ENCODE measurements around the gene KCNK3.

The KCNK3 gene

GRCh38 chr2:26709323-26710110 is 17.0 kb downstream of the KCNK3 start:
- H3K9ac ChIP-seq (ENCODE audit: low read length in 5 of 5) = no peak overlapping the region
- no peak overlapping the region for H3K4me3 ChIP-seq (ENCODE audit: low read depth in 1 of 5, low read length in 5 of 5)
- no peaks in the 10 kb centered on the region for H3K9me3 ChIP-seq (ENCODE audit: control insufficient read depth in 5 of 5, low read length in 5 of 5)
- H3K36me3 ChIP-seq (ENCODE audit: control insufficient read depth in 5 of 5, insufficient read depth in 5 of 5, low read length in 5 of 5) = no peaks in the 10 kb centered on the region
- H3K27ac ChIP-seq (ENCODE audit: low read depth, low read length) = no peak overlapping the region
- H3K27me3 ChIP-seq (ENCODE audit: control insufficient read depth in 5 of 5, insufficient read depth in 4 of 5, low read length in 5 of 5) = peaks cover 0 to 11% (median 6%) of the 10 kb centered on the region in 5 donors
- peaks cover 0 to 12% (median 0%) of the 10 kb centered on the region in 5 donors for H3K4me1 ChIP-seq (ENCODE audit: control insufficient read depth in 5 of 5, insufficient read depth in 5 of 5, low read length in 5 of 5)

DNA sequence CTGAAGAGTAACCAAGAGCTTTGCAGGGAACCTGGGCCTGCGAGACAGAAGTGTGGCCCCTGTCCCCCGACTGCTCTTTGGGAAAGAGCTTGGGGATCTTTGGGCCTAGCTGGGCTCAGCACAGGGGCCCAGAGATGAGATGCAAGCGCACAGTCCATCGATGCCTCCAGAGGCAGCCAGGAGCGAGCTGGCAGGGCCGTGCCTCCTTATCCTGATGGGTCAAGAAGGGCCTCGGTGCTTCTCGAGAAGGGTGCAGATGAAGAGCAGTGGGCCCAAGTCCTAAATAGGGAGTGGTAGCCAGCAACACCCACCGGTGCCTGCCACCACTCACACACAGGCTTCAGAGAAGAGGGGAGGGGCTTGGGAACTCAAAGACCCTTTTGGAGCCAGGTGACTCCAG is 17.6 kb downstream of the KCNK3 start:
- H3K27ac ChIP-seq (ENCODE audit: low read depth, low read length) = no peak overlapping the region
- H3K9ac ChIP-seq (ENCODE audit: low read length in 5 of 5) = no peak overlapping the region
- H3K4me1 ChIP-seq (ENCODE audit: control insufficient read depth in 5 of 5, insufficient read depth in 5 of 5, low read length in 5 of 5) = peaks cover 0 to 12% (median 0%) of the 10 kb centered on the region in 5 donors
- H3K36me3 ChIP-seq (ENCODE audit: control insufficient read depth in 5 of 5, insufficient read depth in 5 of 5, low read length in 5 of 5) = no peaks in the 10 kb centered on the region
- no peaks in the 10 kb centered on the region for H3K9me3 ChIP-seq (ENCODE audit: control insufficient read depth in 5 of 5, low read length in 5 of 5)
- H3K27me3 ChIP-seq (ENCODE audit: control insufficient read depth in 5 of 5, insufficient read depth in 4 of 5, low read length in 5 of 5) = peaks cover 0 to 11% (median 6%) of the 10 kb centered on the region in 5 donors
- H3K4me3 ChIP-seq (ENCODE audit: low read depth in 1 of 5, low read length in 5 of 5) = no peak overlapping the region

- H3K9me3 ChIP-seq (ENCODE audit: control insufficient read depth in 5 of 5, low read length in 5 of 5) = no peaks in the 10 kb centered on the region
- H3K9ac ChIP-seq (ENCODE audit: low read length in 5 of 5) = no peak overlapping the region
- H3K27ac ChIP-seq (ENCODE audit: low read depth, low read length) = no peak overlapping the region
- no peaks in the 10 kb centered on the region for H3K36me3 ChIP-seq (ENCODE audit: control insufficient read depth in 5 of 5, insufficient read depth in 5 of 5, low read length in 5 of 5)
- peaks cover 0 to 12% (median 0%) of the 10 kb centered on the region in 5 donors for H3K4me1 ChIP-seq (ENCODE audit: control insufficient read depth in 5 of 5, insufficient read depth in 5 of 5, low read length in 5 of 5)
- H3K4me3 ChIP-seq (ENCODE audit: low read depth in 1 of 5, low read length in 5 of 5) = no peak overlapping the region
- H3K27me3 ChIP-seq (ENCODE audit: control insufficient read depth in 5 of 5, insufficient read depth in 4 of 5, low read length in 5 of 5) = peaks cover 0 to 11% (median 4%) of the 10 kb centered on the region in 5 donors
Observed at GRCh38 chr2:26710743-26711456, 18.4 kb downstream of the KCNK3 start.

GRCh38 chr2:26711457-26712161 is 19.1 kb downstream of the KCNK3 start:
- no peaks in the 10 kb centered on the region for H3K36me3 ChIP-seq (ENCODE audit: control insufficient read depth in 5 of 5, insufficient read depth in 5 of 5, low read length in 5 of 5)
- H3K4me1 ChIP-seq (ENCODE audit: control insufficient read depth in 5 of 5, insufficient read depth in 5 of 5, low read length in 5 of 5) = peaks cover 0 to 11% (median 0%) of the 10 kb centered on the region in 5 donors
- no peak overlapping the region for H3K9ac ChIP-seq (ENCODE audit: low read length in 5 of 5)
- no peaks in the 10 kb centered on the region for H3K9me3 ChIP-seq (ENCODE audit: control insufficient read depth in 5 of 5, low read length in 5 of 5)
- H3K4me3 ChIP-seq (ENCODE audit: low read depth in 1 of 5, low read length in 5 of 5) = no peak overlapping the region
- no peak overlapping the region for H3K27ac ChIP-seq (ENCODE audit: low read depth, low read length)
- H3K27me3 ChIP-seq (ENCODE audit: control insufficient read depth in 5 of 5, insufficient read depth in 4 of 5, low read length in 5 of 5) = peaks cover 0 to 7% (median 0%) of the 10 kb centered on the region in 5 donors

DNA sequence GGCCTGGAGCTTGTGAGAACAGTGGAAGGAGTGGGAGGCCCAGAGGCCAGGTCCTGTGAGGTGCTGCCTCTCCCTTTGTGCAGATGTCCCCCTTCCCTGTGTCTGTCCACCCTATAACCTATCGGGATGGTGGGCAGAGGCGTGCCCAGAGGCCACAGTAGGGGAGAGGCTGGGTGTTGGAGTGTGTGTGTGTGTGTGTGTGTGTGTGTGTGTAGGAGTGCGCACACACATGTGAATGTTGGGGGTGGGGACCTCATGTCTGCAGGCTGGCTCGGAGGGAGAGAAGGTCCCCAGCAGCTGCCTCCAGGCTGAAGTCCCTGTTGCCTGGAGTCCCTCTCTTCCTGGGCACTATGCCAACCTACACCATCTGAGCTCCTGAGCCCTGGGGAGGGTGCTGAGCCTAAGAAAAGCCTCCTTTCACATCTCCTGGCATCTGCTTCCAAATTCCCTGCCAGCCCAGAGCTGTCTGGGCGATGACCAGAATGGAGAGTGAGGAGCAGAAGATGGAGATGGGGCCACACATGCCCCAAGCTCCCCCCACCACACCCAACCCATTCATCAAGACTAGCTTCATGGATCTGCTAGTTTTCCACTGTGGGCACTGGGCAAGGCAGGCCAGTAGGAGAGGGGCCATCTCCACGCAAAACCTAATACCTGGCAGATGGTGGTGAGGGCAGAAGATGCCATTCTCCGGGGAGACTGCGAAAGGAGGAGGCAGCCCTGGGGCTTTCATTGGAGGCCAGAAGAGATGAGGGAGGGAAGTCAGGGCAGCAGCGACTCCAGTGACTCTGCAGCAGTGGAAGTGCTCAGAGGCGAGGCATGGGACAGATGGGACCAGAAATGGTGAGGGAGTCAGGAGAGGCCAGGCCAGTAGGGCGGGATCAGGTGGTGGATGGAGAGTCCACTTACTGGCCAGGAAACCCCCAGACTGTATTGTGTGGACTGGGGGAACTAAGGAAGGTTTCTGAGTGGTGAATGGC is 20.3 kb downstream of the KCNK3 start:
- H3K36me3 ChIP-seq (ENCODE audit: control insufficient read depth in 5 of 5, insufficient read depth in 5 of 5, low read length in 5 of 5) = no peaks in the 10 kb centered on the region
- no peak overlapping the region for H3K9ac ChIP-seq (ENCODE audit: low read length in 5 of 5)
- H3K4me1 ChIP-seq (ENCODE audit: control insufficient read depth in 5 of 5, insufficient read depth in 5 of 5, low read length in 5 of 5) = no peaks in the 10 kb centered on the region
- H3K9me3 ChIP-seq (ENCODE audit: control insufficient read depth in 5 of 5, low read length in 5 of 5) = no peaks in the 10 kb centered on the region
- H3K4me3 ChIP-seq (ENCODE audit: low read depth in 1 of 5, low read length in 5 of 5) = no peak overlapping the region
- H3K27me3 ChIP-seq (ENCODE audit: control insufficient read depth in 5 of 5, insufficient read depth in 4 of 5, low read length in 5 of 5) = no peaks in the 10 kb centered on the region
- H3K27ac ChIP-seq (ENCODE audit: low read depth, low read length) = no peak overlapping the region

GRCh38 chr2:26715528-26716270 is 23.2 kb downstream of the KCNK3 start:
- H3K9me3 ChIP-seq (ENCODE audit: control insufficient read depth in 5 of 5, low read length in 5 of 5) = no peaks in the 10 kb centered on the region
- H3K9ac ChIP-seq (ENCODE audit: low read length in 5 of 5) = no peak overlapping the region
- no peaks in the 10 kb centered on the region for H3K36me3 ChIP-seq (ENCODE audit: control insufficient read depth in 5 of 5, insufficient read depth in 5 of 5, low read length in 5 of 5)
- peaks cover 0 to 12% (median 10%) of the 10 kb centered on the region in 5 donors for H3K4me1 ChIP-seq (ENCODE audit: control insufficient read depth in 5 of 5, insufficient read depth in 5 of 5, low read length in 5 of 5)
- no peaks in the 10 kb centered on the region for H3K27me3 ChIP-seq (ENCODE audit: control insufficient read depth in 5 of 5, insufficient read depth in 4 of 5, low read length in 5 of 5)
- H3K27ac ChIP-seq (ENCODE audit: low read depth, low read length) = no peak overlapping the region
- H3K4me3 ChIP-seq (ENCODE audit: low read depth in 1 of 5, low read length in 5 of 5) = no peak overlapping the region

- Histone ChIP-seq H3K9me3 (ENCODE audit: control insufficient read depth in 5 of 5, low read length in 5 of 5) (no peaks in the 10 kb centered on the region), H3K27me3 (ENCODE audit: control insufficient read depth in 5 of 5, insufficient read depth in 4 of 5, low read length in 5 of 5) (no peaks in the 10 kb centered on the region), H3K36me3 (ENCODE audit: control insufficient read depth in 5 of 5, insufficient read depth in 5 of 5, low read length in 5 of 5) (no peaks in the 10 kb centered on the region), H3K9ac (ENCODE audit: low read length in 5 of 5) (no peak overlapping the region), H3K4me1 (ENCODE audit: control insufficient read depth in 5 of 5, insufficient read depth in 5 of 5, low read length in 5 of 5) (peaks cover 2 to 18% (median 16%) of the 10 kb centered on the region in 5 donors), H3K4me3 (ENCODE audit: low read depth in 1 of 5, low read length in 5 of 5) (no peak overlapping the region), H3K27ac (ENCODE audit: low read depth, low read length) (no peak overlapping the region)
Observed at GRCh38 chr2:26716340-26716739, 23.8 kb downstream of the KCNK3 start.

DNA sequence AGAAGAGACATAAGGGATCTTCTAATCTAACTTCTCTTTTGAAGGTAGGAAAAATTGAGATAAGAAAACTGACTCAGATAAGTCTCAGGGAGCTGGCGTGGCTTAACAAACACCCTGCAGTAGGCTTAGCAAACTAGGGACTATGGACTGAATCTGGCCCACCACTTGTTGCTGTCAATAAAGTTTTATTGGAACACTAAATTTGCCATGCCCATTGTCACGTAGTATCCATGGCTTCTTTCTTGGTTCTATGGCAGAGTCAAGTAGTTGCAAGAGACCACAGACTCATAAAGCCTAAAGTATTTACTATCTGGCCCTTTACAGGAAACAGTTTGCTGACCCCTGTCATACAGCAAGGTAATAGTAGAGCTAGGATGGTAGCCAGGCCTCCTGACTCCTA is 24.2 kb downstream of the KCNK3 start:
- Histone ChIP-seq H3K4me1 (ENCODE audit: control insufficient read depth in 5 of 5, insufficient read depth in 5 of 5, low read length in 5 of 5) (peaks cover 3 to 22% (median 21%) of the 10 kb centered on the region in 5 donors), H3K9ac (ENCODE audit: low read length in 5 of 5) (no peak overlapping the region), H3K27me3 (ENCODE audit: control insufficient read depth in 5 of 5, insufficient read depth in 4 of 5, low read length in 5 of 5) (no peaks in the 10 kb centered on the region), H3K9me3 (ENCODE audit: control insufficient read depth in 5 of 5, low read length in 5 of 5) (no peaks in the 10 kb centered on the region), H3K4me3 (ENCODE audit: low read depth in 1 of 5, low read length in 5 of 5) (no peak overlapping the region), H3K36me3 (ENCODE audit: control insufficient read depth in 5 of 5, insufficient read depth in 5 of 5, low read length in 5 of 5) (no peaks in the 10 kb centered on the region), H3K27ac (ENCODE audit: low read depth, low read length) (no peak overlapping the region)

- H3K4me3 ChIP-seq (ENCODE audit: low read depth in 1 of 5, low read length in 5 of 5) = no peak overlapping the region
- no peaks in the 10 kb centered on the region for H3K9me3 ChIP-seq (ENCODE audit: control insufficient read depth in 5 of 5, low read length in 5 of 5)
- peaks cover 3 to 28% (median 24%) of the 10 kb centered on the region in 5 donors for H3K4me1 ChIP-seq (ENCODE audit: control insufficient read depth in 5 of 5, insufficient read depth in 5 of 5, low read length in 5 of 5)
- H3K27ac ChIP-seq (ENCODE audit: low read depth, low read length) = no peak overlapping the region
- H3K9ac ChIP-seq (ENCODE audit: low read length in 5 of 5) = no peak overlapping the region
- no peaks in the 10 kb centered on the region for H3K27me3 ChIP-seq (ENCODE audit: control insufficient read depth in 5 of 5, insufficient read depth in 4 of 5, low read length in 5 of 5)
- H3K36me3 ChIP-seq (ENCODE audit: control insufficient read depth in 5 of 5, insufficient read depth in 5 of 5, low read length in 5 of 5) = no peaks in the 10 kb centered on the region
Observed at GRCh38 chr2:26717362-26717761, 24.8 kb downstream of the KCNK3 start.
